NCI-H2081 (cell line): Measurements from ENCODE around the gene ANKS1B.
"Not testable (repeated sequence)": the region's sequence is repeated elsewhere in the genome, so short reads cannot be mapped to it uniquely, and the experiment has no call there.

Experiments
- DNase-seq, 2 experiments: peaks; one replicate each; lab custom pipeline; 2025; lab: John Stamatoyannopoulos, UW

ANKS1B gene

GRCh38 chr12:99059824-99060511 is 924.8 kb downstream of the ANKS1B start:
- DNase-seq, result no peak

DNA sequence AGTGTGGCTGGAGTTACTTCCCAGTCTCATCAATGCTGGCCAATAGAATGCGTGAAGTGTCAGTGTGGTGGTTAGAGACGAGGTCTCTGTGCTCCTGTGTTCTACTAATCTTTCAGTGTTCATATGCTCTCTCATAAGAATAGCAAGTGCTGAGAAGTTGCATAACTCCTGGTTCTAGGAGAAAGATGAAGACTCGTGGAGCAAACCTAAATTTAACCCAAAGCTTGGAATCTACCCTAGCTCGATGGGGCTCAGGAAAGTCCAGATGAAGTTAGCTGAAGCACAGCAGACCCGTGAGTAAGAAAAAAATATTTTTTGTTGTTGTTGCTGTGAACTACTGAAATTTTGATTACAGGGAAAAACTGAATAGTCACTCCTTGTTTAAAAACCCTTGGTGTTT is 927.1 kb downstream of the ANKS1B start:
- DNase-seq, result no peak

GRCh38 chr12:99056186-99056585 is 928.5 kb downstream of the ANKS1B start:
- no peak for DNase-seq

DNA sequence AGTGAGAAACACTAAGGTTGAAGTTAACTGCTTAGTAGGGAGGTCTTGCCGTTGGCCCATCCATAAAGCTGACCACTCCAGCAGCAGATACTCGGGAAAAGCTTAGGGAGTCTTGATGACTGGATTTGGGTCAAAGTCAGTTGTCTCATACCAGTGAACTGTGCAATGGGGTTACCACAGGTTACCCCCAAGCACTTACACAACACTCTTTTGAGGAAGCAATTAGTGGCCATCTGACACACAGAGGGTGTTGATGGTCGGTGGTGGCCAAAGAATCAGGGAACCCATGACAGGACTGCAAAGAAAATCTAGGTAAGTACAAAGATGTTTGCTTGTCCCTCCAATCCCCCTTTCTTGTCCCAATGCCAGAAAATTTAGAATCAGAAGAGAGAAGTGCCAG is 929.4 kb downstream of the ANKS1B start:
- DNase-seq, result no peak

GRCh38 chr12:99054601-99055128 is 930.1 kb downstream of the ANKS1B start:
- no peak for DNase-seq

GRCh38 chr12:99053616-99054362 is 930.9 kb downstream of the ANKS1B start:
- DNase-seq, result no peak

DNA sequence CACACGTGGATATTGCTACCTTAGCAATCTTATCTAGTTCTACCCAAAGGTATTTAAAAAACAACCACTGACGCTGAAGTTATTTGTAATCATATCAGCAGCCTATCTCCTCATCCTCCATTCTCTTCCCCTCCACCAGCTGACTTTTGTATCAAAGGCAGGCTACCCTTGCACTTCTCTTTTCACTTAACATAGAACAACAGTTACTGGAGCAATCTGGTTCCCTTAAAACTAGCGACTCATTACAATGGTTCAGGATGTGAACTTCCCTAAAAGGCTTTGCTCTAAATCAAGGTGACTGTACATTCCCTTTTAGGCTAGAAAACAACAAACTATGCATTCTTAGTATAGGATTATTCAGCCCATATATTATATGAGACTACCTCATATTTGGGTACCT is 935.0 kb downstream of the ANKS1B start:
- no peak for DNase-seq

DNA sequence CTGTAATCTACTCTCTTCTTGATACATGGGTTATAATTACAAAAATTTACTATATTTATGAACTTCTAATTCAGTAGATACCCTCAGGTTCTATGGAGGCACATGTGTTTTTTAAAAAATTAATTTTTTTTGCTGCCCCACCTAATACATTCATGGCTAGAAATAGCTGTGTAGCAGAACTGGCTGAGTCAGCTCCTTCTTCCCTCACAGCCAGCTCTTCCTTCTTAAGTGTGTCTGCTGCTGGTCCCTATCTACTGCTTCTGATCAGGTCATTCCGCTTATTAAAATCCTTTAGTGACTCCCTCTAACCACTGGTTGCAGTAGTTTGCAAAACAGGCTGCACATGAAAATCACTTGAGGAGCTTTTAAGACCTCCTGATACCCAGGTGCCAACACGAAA is 939.6 kb downstream of the ANKS1B start:
- DNase-seq, result no peak

DNA sequence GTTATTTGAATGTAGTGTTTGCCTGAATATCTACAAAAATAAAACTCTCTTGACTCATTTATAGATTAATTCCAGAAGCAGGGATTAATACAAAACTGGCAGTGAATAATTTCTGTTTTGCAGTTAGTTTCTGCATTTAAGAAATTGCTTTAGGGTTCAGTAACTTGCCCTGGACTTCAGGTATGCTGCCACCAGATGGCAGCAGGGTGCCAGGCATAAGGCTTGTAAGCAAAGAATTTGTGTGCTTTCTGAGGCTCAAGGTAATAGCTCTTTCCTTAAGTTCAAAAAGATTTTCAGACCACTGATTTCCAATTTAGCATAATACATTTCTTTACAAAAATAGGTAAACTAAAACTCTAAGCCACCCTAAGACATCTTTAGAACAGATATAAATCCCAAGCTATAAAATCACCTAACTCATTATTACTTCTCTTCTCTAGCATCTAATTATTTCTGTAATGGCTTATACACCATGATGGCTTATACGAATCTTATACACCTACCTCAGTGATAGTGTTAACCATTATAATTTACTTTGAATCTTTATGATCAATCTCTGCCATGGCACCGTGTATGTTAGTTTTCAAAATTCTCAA is 941.3 kb downstream of the ANKS1B start:
- DNase-seq, result peak; percentile 53 to 65

GRCh38 chr12:99042226-99042625 is 942.5 kb downstream of the ANKS1B start:
- no peak for DNase-seq

- no peak for DNase-seq
Measured at GRCh38 chr12:99039367-99040120, 945.2 kb downstream of the ANKS1B start.

GRCh38 chr12:99036566-99036965 is 948.2 kb downstream of the ANKS1B start:
- no peak for DNase-seq

DNA sequence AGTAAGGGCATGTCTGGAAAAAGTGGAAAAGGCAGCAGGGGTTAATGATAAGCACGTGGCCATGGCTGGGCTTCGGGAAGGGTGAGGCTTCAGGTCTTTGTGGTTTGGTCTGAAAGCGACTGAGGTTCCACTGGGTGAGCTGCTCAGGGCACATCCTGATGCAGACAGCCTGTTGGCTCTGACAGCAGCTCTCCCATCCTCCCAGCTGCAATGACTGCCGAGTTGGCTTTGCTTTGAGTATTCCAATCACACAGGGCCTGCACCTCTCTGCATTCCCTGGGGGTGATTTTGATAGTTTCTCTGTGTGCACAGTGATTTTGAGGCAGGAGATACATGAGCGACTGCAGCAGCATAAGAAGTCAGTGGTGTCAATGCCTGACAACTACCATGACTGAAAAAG is 948.9 kb downstream of the ANKS1B start:
- no peak for DNase-seq

- not testable (repeated sequence) for DNase-seq
Measured at GRCh38 chr12:99034201-99034600, 950.5 kb downstream of the ANKS1B start.

DNA sequence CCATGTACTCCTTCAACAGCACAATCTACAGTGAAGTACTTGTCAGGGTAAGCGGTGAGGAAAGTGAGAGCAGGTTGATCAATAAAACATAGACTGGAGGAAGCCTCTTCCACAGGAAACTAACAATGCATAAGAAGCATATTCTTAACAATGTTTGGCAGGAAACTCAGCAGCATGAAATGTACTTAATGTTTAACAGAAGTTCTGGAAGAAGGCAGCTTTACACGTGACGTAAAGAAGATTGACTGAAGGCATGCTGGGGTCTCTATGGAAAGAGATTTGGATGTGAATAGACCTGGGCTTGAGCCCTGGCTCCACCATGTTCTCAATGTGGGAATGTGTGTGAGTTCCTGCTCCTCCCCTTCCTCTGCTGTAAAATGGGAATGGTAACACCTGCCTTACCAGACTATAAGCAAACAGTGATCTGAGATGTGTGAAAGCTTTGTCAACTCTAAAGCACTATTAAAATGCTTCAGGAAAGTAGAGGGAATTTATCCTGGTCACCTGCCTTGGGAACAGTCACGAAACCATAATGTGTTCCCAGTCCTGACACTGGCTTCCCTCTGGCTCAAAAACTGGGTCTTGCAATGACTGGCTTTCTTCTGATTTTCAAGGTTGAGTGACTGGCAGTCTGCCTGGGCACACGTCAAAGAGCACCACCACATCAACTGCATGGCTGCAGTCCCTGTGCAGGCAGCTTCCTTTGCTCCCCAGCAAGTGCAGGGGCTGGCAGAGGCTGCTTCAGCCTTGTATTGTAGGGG is 955.0 kb downstream of the ANKS1B start:
- peak; percentile 11 to 61 for DNase-seq

DNA sequence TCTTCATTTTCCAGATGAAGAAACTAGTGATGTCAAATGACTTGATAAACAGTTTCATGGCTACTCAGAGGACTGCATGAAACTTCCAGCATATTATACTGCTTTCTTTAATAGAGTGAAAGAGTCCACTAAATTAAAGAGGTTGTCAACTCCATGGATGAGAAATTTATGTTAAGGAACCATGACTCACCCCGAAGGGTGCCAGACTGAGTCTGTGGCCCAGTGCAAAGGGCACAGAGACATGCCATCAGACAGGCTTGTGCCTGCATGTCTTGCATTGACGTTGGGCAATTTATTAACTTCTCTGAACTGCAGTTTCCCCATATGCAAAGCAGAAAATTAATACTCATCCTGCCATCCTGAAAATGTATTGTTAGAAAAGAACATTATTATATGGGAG is 957.3 kb downstream of the ANKS1B start:
- no peak for DNase-seq

DNA sequence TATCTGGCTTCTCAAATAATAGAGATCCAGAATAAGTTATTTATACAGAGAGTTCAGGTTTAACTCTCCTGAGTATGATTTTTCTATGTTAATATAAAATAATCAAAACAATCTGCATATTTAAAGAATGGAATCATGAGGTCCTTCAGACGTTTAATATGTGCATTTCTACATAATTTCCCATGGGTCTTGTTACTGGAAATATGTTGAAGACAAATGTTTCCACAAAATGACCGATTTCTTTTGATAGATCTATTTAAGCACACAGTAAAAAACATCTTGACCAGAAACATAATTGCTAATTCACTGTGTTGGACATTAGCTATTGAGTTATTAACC is 957.7 kb downstream of the ANKS1B start:
- no peak for DNase-seq

GRCh38 chr12:99026332-99027054 is 958.2 kb downstream of the ANKS1B start:
- DNase-seq, result no peak

GRCh38 chr12:99024870-99025269 is 959.9 kb downstream of the ANKS1B start:
- DNase-seq, result no peak

DNA sequence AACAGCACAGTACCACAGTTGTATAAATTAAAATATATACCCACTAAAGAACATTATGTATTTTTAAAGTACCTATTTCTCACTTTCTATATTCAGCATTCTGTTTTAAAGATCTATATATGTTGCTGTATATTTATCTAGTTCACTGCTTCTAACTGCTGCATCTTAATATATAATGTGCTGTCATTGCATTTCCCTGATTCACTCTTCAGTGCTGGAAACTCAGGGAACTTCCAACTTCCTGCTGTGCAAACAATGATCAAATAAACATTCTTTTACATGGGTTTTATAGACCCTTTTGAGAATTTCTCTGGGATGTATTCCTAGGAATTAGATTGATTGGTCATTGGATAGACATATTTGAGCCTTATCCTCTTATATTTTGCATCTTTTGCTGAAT is 960.5 kb downstream of the ANKS1B start:
- DNase-seq, result no peak

DNA sequence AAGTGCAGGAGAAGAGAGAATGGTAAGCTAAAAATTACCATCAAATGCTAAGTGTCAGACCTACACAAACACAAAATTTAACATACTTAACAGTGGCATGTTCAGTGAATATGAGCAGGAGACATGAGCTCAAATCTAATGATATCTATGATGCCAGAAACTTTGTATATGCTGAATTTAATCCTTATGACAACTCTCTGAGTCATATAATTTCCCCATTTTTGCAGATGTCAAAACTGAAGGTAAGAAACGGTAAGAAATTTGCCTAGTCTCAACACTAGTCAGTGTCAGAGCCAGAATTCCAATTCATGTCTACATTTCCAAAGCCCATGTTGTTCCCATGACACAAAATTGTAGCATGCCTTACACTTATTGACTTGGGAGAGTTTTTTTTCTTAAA is 963.9 kb downstream of the ANKS1B start:
- no peak for DNase-seq
